ENCODE data around the gene IFTAP. TPM values are rescaled to one million over a fixed set of nuclear protein-coding genes. Genes with fewer than 3 reads are reported as not detected.

Gene IFTAP
- total RNA-seq, 2 donors from 2014 or later = 8.0 to 10.7 TPM

DNA sequence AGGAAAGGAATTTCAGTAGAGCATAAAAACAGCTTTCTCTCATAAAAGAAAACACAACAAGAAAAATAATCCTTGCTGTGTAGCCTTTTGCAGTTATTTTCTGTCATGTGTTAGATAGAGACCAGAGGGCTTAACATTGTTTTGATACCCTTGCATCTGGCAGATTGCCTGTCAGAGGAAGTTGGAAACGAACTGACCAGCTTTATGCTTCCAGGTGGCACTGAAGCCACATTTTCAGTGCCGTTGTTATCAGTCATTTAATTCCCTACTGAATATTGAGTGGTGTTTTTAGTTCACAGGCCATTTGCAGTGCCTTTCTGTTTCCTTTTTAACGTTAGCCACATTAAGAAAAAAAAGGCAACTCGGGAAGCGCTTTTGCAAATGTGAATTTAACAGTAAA is 25.2 kb downstream of the IFTAP start:
- no peak for DNase-seq
- H3K27me3 ChIP-seq = no peaks in the 10 kb centered on the region
- TF ChIP-seq, protein P1, sequence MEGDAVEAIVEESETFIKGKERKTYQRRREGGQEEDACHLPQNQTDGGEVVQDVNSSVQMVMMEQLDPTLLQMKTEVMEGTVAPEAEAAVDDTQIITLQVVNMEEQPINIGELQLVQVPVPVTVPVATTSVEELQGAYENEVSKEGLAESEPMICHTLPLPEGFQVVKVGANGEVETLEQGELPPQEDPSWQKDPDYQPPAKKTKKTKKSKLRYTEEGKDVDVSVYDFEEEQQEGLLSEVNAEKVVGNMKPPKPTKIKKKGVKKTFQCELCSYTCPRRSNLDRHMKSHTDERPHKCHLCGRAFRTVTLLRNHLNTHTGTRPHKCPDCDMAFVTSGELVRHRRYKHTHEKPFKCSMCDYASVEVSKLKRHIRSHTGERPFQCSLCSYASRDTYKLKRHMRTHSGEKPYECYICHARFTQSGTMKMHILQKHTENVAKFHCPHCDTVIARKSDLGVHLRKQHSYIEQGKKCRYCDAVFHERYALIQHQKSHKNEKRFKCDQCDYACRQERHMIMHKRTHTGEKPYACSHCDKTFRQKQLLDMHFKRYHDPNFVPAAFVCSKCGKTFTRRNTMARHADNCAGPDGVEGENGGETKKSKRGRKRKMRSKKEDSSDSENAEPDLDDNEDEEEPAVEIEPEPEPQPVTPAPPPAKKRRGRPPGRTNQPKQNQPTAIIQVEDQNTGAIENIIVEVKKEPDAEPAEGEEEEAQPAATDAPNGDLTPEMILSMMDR (IDR thresholded peaks at IDR 0.05) = no peak
- no peaks in the 10 kb centered on the region for H3K36me3 ChIP-seq
- H3K9ac ChIP-seq (ENCODE audit: low read depth in 2 of 2, low read length in 2 of 2) = no peak overlapping the region
- H3K4me1 ChIP-seq = no peaks in the 10 kb centered on the region
- H3K4me3 ChIP-seq = no peak overlapping the region
- no peaks in the 10 kb centered on the region for H3K9me3 ChIP-seq
- intact Hi-C loops (cut with DNase I) = no loop called here
- no peak overlapping the region for H3K27ac ChIP-seq

DNA sequence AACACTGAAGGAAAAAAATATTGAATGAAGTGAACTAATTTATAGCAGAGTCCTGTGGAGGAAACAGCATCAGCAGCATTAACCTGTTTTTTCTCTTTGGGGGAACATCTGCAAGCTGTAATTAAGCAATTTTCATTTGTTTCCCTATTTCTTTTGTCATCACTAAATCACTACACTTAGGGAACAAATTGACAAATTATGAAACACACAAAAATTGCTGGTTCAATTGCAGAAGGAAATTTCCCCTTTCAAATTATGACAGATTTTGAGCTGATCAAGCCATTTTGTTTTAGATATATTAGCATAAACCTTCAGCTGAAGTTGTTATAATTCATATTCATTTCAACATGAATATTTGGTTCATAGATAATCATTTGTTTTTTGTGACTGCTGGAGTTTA is 25.9 kb downstream of the IFTAP start:
- Histone ChIP-seq H3K27me3 (no peaks in the 10 kb centered on the region), H3K4me1 (no peaks in the 10 kb centered on the region), H3K9me3 (no peaks in the 10 kb centered on the region), H3K27ac (no peak overlapping the region), H3K36me3 (no peaks in the 10 kb centered on the region), H3K4me3 (no peak overlapping the region), H3K9ac (ENCODE audit: low read depth in 2 of 2, low read length in 2 of 2) (no peak overlapping the region)
- intact Hi-C loops (cut with DNase I) = loop anchor here (5.0 kb wide), 1 partner anchor 53 kb away; the partner anchor contains the start of gene RAG1
- DNase-seq = no peak
- TF ChIP-seq, protein P1 (IDR thresholded peaks at IDR 0.05) = no peak

DNA sequence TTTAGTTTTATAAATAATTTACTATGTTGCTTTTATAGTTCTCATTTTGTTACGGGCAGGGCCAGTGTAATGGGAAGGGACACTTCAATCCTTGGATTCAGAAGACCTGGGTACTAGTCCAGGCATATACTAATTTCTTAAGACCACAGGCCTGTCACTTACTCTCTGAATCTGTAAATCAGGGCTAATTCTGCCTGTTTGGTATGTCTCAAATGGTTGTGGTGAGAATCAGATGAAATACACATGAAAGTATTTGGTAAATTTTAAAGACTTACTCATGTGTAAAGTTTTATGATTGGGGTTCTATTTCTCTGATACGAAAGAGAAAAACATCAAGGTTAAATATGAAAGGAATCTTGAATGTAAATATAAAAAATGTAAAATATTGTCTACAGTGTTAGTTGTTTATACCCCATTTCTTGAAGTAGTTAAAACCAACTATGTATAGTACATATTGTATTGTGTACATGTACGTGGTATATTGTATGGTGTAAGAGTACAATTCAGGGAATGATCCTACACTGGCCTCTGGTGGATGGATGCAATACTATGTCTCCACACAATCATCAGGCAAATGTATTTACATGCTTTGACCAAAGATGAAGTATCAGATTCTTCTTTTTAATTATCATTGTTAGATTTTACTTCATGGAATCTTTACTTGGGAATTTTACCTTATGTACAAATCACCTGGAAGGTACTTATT is 28.3 kb downstream of the IFTAP start:
- no peaks in the 10 kb centered on the region for H3K9me3 ChIP-seq
- H3K27ac ChIP-seq = no peak overlapping the region
- H3K9ac ChIP-seq (ENCODE audit: low read depth in 2 of 2, low read length in 2 of 2) = no peak overlapping the region
- no peak overlapping the region for H3K4me3 ChIP-seq
- DNase-seq = no peak
- TF ChIP-seq, protein P1 (IDR thresholded peaks at IDR 0.05) = peak; percentile 39
- no peaks in the 10 kb centered on the region for H3K27me3 ChIP-seq
- H3K36me3 ChIP-seq = no peaks in the 10 kb centered on the region
- no peaks in the 10 kb centered on the region for H3K4me1 ChIP-seq
- intact Hi-C loops (cut with DNase I) = loop anchor here (5.0 kb wide), 1 partner anchor 55 kb away; the partner anchor contains the start of gene RAG1

DNA sequence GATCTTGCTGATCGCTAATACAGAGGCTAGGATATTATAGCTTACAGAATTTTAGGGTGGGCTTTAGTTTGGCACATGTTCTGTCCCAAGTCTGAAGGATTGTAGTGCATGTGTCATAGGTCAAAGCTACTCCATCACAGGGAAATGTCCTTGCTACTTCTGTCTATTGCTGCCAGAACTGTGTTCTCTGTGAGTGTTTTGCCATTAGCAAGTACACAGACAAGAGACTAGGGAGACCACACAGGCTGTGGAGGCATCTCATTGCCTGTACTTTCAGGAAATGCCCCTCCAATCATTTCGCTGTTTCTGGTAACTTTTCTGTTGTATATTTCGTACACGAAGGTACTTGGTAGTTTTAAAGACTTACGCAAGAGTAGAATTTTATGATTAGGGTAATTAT is 29.2 kb downstream of the IFTAP start:
- intact Hi-C loops (cut with DNase I) = loop anchor here (5.0 kb wide), 1 partner anchor 56 kb away; the partner anchor contains the start of gene RAG1
- H3K36me3 ChIP-seq = no peaks in the 10 kb centered on the region

DNA sequence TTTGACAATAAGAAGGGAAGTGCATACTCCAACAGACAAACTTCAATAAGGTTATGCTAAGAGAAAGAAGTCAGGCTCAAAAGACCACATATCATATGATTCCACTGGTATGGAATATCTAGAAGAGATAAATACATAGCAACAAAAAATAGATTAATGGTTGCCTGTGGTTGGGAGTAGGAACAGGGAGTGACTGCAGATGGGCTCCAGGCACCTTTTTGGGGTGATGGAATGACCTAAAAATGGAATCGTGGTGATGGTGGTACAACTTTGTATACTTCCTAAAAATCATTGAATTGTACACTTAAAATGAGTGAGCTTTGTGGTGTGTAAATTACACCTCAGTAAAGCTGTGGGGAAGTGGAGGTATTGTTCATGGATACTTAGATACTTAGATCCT is 32.7 kb downstream of the IFTAP start:
- intact Hi-C loops (cut with DNase I) = no loop called here
- Histone ChIP-seq H3K36me3 (no peaks in the 10 kb centered on the region), H3K4me1 (no peaks in the 10 kb centered on the region), H3K27ac (no peak overlapping the region), H3K27me3 (no peaks in the 10 kb centered on the region), H3K9ac (ENCODE audit: low read depth in 2 of 2, low read length in 2 of 2) (no peak overlapping the region), H3K4me3 (no peak overlapping the region), H3K9me3 (no peaks in the 10 kb centered on the region)
- TF ChIP-seq, protein P1 (IDR thresholded peaks at IDR 0.05) = no peak
- DNase-seq = no peak

More for the DNA sequence above, 29.2 kb downstream of the IFTAP start:
- H3K27ac ChIP-seq = no peak overlapping the region
- no peaks in the 10 kb centered on the region for H3K27me3 ChIP-seq
- DNase-seq = no peak
- H3K9me3 ChIP-seq = no peaks in the 10 kb centered on the region
- no peak overlapping the region for H3K4me3 ChIP-seq
- no peak overlapping the region for H3K9ac ChIP-seq (ENCODE audit: low read depth in 2 of 2, low read length in 2 of 2)
- TF ChIP-seq, protein P1 (IDR thresholded peaks at IDR 0.05) = no peak
- H3K4me1 ChIP-seq = no peaks in the 10 kb centered on the region

Data from colonic mucosa (tissue), 4 donors.